H9 (cell line): ENCODE results near the gene CA12. TPM values are rescaled to one million over a fixed set of nuclear protein-coding genes. Genes with fewer than 3 reads are reported as not detected.

Source experiments
- DNase-seq: peaks from one replicate; pipeline ENCODE4 v3.0.0-alpha.2; 2017
- H2AFZ ChIP-seq: one replicate; pipeline ENCODE4 v1.6.1; 2013; ENCODE audit warnings: mild to moderate bottlenecking, low read length, control low read depth, moderate library complexity
- H2AK5ac ChIP-seq: 2 replicates; pipeline ENCODE4 v1.6.1; 2013; ENCODE audit warnings: low read length, control low read depth, mixed read lengths; ENCODE audit not compliant: insufficient read length
- H2BK120ac ChIP-seq: one replicate; pipeline ENCODE4 v1.6.1; 2013; ENCODE audit warnings: low read depth, mild to moderate bottlenecking, low read length, control low read depth, inconsistent platforms; ENCODE audit not compliant: poor library complexity, severe bottlenecking
- H2BK12ac ChIP-seq: 2 replicates; pipeline ENCODE4 v1.6.1; 2013; ENCODE audit warnings: low read length, control low read depth, mixed read lengths, low read depth; ENCODE audit not compliant: insufficient read length
- H2BK15ac ChIP-seq: 2 replicates; pipeline ENCODE4 v1.6.1; 2013; ENCODE audit warnings: low read depth, low read length, control low read depth
- H2BK20ac ChIP-seq: one replicate; pipeline ENCODE4 v1.6.1; 2013; ENCODE audit warnings: low read depth, mild to moderate bottlenecking, low read length, control low read depth, inconsistent platforms; ENCODE audit not compliant: poor library complexity, severe bottlenecking
- H2BK5ac ChIP-seq: 2 replicates; pipeline ENCODE4 v1.6.1; 2013; ENCODE audit warnings: low read length, control low read depth, mixed read lengths; ENCODE audit not compliant: insufficient read length
- H3K14ac ChIP-seq: 2 replicates; pipeline ENCODE4 v1.6.1; 2013; ENCODE audit warnings: low read length, control low read depth; ENCODE audit not compliant: insufficient read depth
- H3K18ac ChIP-seq: 2 replicates; pipeline ENCODE4 v1.6.1; 2013; ENCODE audit warnings: low read depth, mild to moderate bottlenecking, mixed read lengths, low read length, control low read depth; ENCODE audit not compliant: insufficient read length
- H3K23ac ChIP-seq: 2 replicates; pipeline ENCODE4 v1.6.1; 2013; ENCODE audit warnings: low read length, control low read depth, mixed read lengths, low read depth; ENCODE audit not compliant: insufficient read length
- H3K23me2 ChIP-seq: 2 replicates; pipeline ENCODE4 v1.6.1; 2013; ENCODE audit warnings: low read depth, mild to moderate bottlenecking, mixed read lengths, low read length, control low read depth; ENCODE audit not compliant: insufficient read length, poor library complexity, severe bottlenecking
- H3K27ac ChIP-seq: 2 replicates; pipeline ENCODE4 v1.5.1; 2013; ENCODE audit warnings: low read length, control low read depth, mixed read lengths, low read depth; ENCODE audit not compliant: insufficient read length
- H3K27me3 ChIP-seq: 2 replicates; pipeline ENCODE4 v1.6.1; 2013; ENCODE audit warnings: low read length, control low read depth, inconsistent platforms; ENCODE audit not compliant: insufficient read depth
- H3K4ac ChIP-seq: 2 replicates; pipeline ENCODE4 v1.6.1; 2013; ENCODE audit warnings: low read depth, mild to moderate bottlenecking, control low read depth, inconsistent platforms, low read length, moderate library complexity
- H3K4me1 ChIP-seq: 2 replicates; pipeline ENCODE4 v1.6.1; 2013; ENCODE audit warnings: low read length, control low read depth, inconsistent platforms; ENCODE audit not compliant: insufficient read depth
- H3K4me2 ChIP-seq: 2 replicates; pipeline ENCODE4 v1.6.1; 2013; ENCODE audit warnings: low read length, control low read depth, mixed read lengths; ENCODE audit not compliant: insufficient read length, insufficient read depth
- H3K56ac ChIP-seq: 2 replicates; pipeline ENCODE4 v1.6.1; 2013; ENCODE audit warnings: low read depth, mild to moderate bottlenecking, mixed read lengths, low read length, control low read depth; ENCODE audit not compliant: insufficient read length
- H3K79me1 ChIP-seq: 2 replicates; pipeline ENCODE4 v1.6.1; 2013; ENCODE audit warnings: low read depth, mild to moderate bottlenecking, moderate library complexity, low read length, control low read depth, inconsistent platforms; ENCODE audit not compliant: insufficient read depth, poor library complexity, severe bottlenecking
- H3K79me2 ChIP-seq: 2 replicates; pipeline ENCODE4 v1.6.1; 2013; ENCODE audit warnings: low read length, control low read depth, inconsistent platforms; ENCODE audit not compliant: insufficient read depth
- H3K9ac ChIP-seq: 2 replicates; pipeline ENCODE4 v1.6.1; 2013; ENCODE audit warnings: low read length, control low read depth, mixed read lengths; ENCODE audit not compliant: insufficient read length; ENCODE audit errors: extremely low read depth
- H3K9me3 ChIP-seq: one replicate; pipeline ENCODE4 v1.6.1; 2013; ENCODE audit warnings: low read depth, low read length, inconsistent platforms; ENCODE audit not compliant: control insufficient read depth
- H3T11ph ChIP-seq: one replicate; pipeline ENCODE4 v1.6.1; 2013; ENCODE audit warnings: mild to moderate bottlenecking, low read length, control low read depth, inconsistent platforms
- H4K20me1 ChIP-seq: one replicate; pipeline ENCODE4 v1.6.1; 2013; ENCODE audit not compliant: control insufficient read depth, insufficient read length, insufficient read depth
- H4K5ac ChIP-seq: 2 replicates; pipeline ENCODE4 v1.6.1; 2013; ENCODE audit warnings: low read depth, mild to moderate bottlenecking, mixed read lengths, low read length, control low read depth; ENCODE audit not compliant: insufficient read length
- H4K8ac ChIP-seq: replicated peaks from 2 replicates; pipeline ENCODE4 v1.6.1; 2013; ENCODE audit warnings: low read length, control low read depth, mixed read lengths, low read depth; ENCODE audit not compliant: insufficient read length
- H4K91ac ChIP-seq: 2 replicates; pipeline ENCODE4 v1.6.1; 2013; ENCODE audit warnings: low read depth, mild to moderate bottlenecking, moderate library complexity, mixed read lengths, low read length, control low read depth; ENCODE audit not compliant: insufficient read length
- H3K27ac Mint-ChIP-seq, 3 experiments: 2 replicates in 2 of 3; 3 replicates in 1 of 3; pipeline ENCODE4 v1.8.0; 2020 to 2021; ENCODE audit warnings: mixed read lengths in 3 of 3, mild to moderate bottlenecking in 1 of 3, moderate library complexity in 1 of 3
- H3K27me3 Mint-ChIP-seq: 2 replicates; pipeline ENCODE4 v1.8.0; 2021; ENCODE audit warnings: low read depth, mild to moderate bottlenecking, moderate library complexity, mixed read lengths
- H3K36me3 Mint-ChIP-seq, 3 experiments: 2 replicates in 2 of 3; 3 replicates in 1 of 3; pipeline ENCODE4 v1.8.0; 2020 to 2021; ENCODE audit warnings: low read depth in 3 of 3, mixed read lengths in 3 of 3; ENCODE audit not compliant: insufficient read depth in 1 of 3
- H3K4me1 Mint-ChIP-seq, 2 experiments: 2 replicates each; pipeline ENCODE4 v1.8.0; 2020; ENCODE audit warnings: mixed read lengths in 2 of 2
- H3K4me3 Mint-ChIP-seq, 2 experiments: 2 replicates in 1 of 2; 3 replicates in 1 of 2; pipeline ENCODE4 v1.8.0; 2020 to 2021; ENCODE audit warnings: mild to moderate bottlenecking in 2 of 2, mixed read lengths in 2 of 2, moderate library complexity in 1 of 2
- H3K9me3 Mint-ChIP-seq, 2 experiments: 2 replicates in 1 of 2; 3 replicates in 1 of 2; pipeline ENCODE4 v1.8.0; 2020; ENCODE audit warnings: mild to moderate bottlenecking in 2 of 2, mixed read lengths in 2 of 2, moderate library complexity in 1 of 2
- CTCF ChIP-seq: fragments of 200-600 bp; sonication (generic); conservative IDR thresholded peaks from 3 replicates; pipeline ENCODE4 v1.8.0; 2021; ENCODE audit warnings: antibody characterized with exemption, mild to moderate bottlenecking
- WGBS: extraction: QIAGEN DNeasy Blood & Tissue Kit; methylation state at CpG from one replicate; pipeline ENCODE4 v1.1.7; 2013; ENCODE audit warnings: missing lambda C conversion rate, low lambda C conversion rate, mixed read lengths; ENCODE audit not compliant: insufficient read length; ENCODE audit errors: extremely low coverage; 5-methylcytosine and 5-hydroxymethylcytosine counted together
- total RNA-seq: library from RNA; stranded (reverse); gene quantifications from 2 replicates; pipeline ENCODE4 v1.2.1, GENCODE V29; 2021

Gene CA12
- total RNA-seq, 1 experiment from 2014 or later: 0.68 TPM

- peaks cover 6% of the 10 kb centered on the region for H3K27me3 Mint-ChIP-seq
- peaks cover 9% of the 10 kb centered on the region; the same call in 1 of the 2 replicates for H3K4me1 ChIP-seq
- H3K4me3 Mint-ChIP-seq: no peak overlapping the region
- no peaks in the 10 kb centered on the region for H3K23me2 ChIP-seq
- H3K27ac ChIP-seq: no peak overlapping the region
- no peak overlapping the region for H3K18ac ChIP-seq
- no peaks in the 10 kb centered on the region for H3K79me1 ChIP-seq
- no peaks in the 10 kb centered on the region for H3K79me2 ChIP-seq
- no peak overlapping the region for H4K91ac ChIP-seq
- H4K5ac ChIP-seq: no peak overlapping the region
- no peaks in the 10 kb centered on the region for H3K9me3 Mint-ChIP-seq
- H2AK5ac ChIP-seq: no peak overlapping the region
- H2BK15ac ChIP-seq: no peak overlapping the region
- H2BK12ac ChIP-seq: no peak overlapping the region
- no peak for TF ChIP-seq CTCF
- no peak overlapping the region for H3K4ac ChIP-seq
- no peak for DNase-seq
- no peak overlapping the region for H3T11ph ChIP-seq
- no peak overlapping the region for H2BK20ac ChIP-seq
- WGBS: no CpG with 5 or more reads among the region's 4 CpGs
- no peaks in the 10 kb centered on the region; a peak in 1 of 7 replicates for H3K36me3 Mint-ChIP-seq
- no peaks in the 10 kb centered on the region for H4K20me1 ChIP-seq
- H2BK5ac ChIP-seq: no peak overlapping the region
- no peak overlapping the region for H3K23ac ChIP-seq
- H3K27ac Mint-ChIP-seq: no peak overlapping the region
- no peak overlapping the region for H3K9ac ChIP-seq
- H3K4me2 ChIP-seq: no peak overlapping the region
- H3K14ac ChIP-seq: no peak overlapping the region
- H2BK120ac ChIP-seq: no peak overlapping the region
- H3K27me3 ChIP-seq: no peaks in the 10 kb centered on the region
- H2AFZ ChIP-seq: no peak overlapping the region
- no peak overlapping the region for H4K8ac ChIP-seq
- H3K56ac ChIP-seq: no peak overlapping the region
- no peaks in the 10 kb centered on the region for H3K9me3 ChIP-seq
- H3K4me1 Mint-ChIP-seq: peaks cover 21 to 24% of the 10 kb centered on the region in 2 experiments
Observed at GRCh38 chr15:63360170-63360569, 21.5 kb downstream of the CA12 start.
